HG03103 (cell line): Measurements from ENCODE around the gene FAM237A.

Experiments
- ATAC-seq: cut with Tn5 transposase; IDR thresholded peaks from one replicate; pipeline ENCODE4 v1.9.1; 2021; ENCODE audit warnings: low read depth; ENCODE audit not compliant: unreplicated experiment

Gene FAM237A

DNA sequence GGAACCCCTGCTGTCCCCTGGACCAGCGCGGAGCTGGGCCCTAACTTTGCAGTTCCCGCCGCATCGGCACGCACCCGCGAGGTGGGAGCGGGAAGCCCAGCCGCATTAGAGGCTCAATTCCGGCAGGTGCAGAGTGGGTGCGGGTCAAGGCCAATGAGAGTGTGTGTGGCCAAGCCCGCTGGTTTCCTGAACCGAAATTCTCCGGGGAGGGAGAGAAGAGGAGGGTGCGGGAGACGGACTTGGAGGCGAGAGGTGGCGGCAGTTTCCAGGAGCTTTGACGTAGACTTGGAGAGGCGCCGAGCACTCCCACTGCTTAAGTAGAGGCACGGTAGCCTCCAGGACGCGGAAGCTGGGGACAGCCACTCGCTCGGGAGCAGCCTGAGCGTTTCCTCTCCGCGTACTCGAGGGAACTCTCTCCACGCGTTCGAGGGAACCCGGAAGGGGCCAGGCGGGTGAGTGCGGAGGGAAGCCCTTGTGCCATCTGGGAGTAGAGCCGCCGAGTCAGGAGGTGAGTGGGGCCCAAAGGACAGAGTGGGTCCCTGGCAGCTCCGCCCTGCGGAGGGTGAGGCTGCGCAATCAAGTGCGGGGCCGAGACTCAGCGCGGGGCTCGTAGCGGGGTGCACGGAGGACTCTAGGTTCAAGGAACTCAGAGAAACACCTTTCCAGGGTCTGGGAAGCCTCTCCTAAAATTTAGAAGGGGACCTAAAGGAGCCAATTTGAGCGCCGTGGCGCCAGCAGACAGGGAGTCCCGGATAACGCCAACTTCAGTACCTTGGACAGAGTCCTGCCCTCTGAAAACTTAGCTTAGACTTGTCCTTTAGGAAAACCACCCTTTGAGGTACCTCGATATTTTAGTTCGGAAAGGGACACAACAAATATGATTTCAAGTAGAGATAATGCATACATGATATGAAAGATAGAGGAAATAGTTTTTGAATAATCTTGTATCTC lies at the start of gene FAM237A:
Gene FAM237A (plus strand): TSS at position 413 of the 951 bp plus-strand sequence. CDS start 1,750 bp downstream, outside the sequence.
- ATAC-seq = no peak

DNA sequence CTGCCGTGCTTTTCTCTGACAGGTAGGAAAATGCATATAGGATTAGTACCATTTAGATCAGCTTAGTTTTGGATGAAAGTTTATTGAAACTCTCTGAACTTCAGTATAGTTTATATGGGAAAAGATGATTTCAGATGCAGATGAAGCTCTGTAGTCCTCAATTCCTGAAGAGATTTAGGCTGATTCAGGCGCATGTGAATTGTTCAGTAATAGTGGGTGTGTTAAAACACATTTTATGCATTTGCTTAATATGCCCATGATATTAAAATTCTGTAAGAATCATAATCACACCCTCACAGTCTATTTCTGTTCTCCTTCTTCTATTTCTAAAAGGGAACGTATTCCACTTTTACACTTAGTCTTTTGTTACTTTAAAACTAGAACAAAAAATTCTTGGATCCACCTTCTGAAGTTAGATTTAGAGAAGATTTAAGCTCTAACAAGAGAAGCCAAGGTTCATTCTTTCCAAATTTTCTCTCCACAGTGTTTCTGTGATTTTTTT lies 44.5 kb upstream of the FAM237A start:
- ATAC-seq = no peak

GRCh38 chr2:206603243-206603642 lies 39.0 kb upstream of the FAM237A start:
- no peak for ATAC-seq

- no peak for ATAC-seq
Measured at GRCh38 chr2:206610451-206610850, 31.8 kb upstream of the FAM237A start.

- ATAC-seq = no peak
Measured at GRCh38 chr2:206611191-206611590, 31.1 kb upstream of the FAM237A start.

DNA sequence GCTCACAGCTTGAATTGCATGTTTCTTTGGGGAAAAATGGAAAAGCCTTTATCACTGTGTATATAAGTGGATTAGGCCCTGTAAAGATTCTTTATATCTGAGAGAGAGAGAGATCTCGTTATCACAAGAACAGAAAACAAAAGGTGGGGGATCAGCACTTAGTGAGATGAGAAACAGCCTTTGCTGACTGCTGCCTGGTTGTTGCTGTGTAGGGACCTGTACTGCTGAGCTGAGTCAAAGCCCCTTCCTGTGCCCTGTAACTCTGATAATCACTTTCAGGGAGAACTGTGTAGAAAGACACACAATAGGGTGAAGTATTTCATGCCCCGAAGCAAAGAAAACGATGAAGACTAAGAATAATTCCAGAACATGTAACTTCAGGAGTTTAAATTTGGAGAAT lies 30.6 kb upstream of the FAM237A start:
- ATAC-seq = no peak

DNA sequence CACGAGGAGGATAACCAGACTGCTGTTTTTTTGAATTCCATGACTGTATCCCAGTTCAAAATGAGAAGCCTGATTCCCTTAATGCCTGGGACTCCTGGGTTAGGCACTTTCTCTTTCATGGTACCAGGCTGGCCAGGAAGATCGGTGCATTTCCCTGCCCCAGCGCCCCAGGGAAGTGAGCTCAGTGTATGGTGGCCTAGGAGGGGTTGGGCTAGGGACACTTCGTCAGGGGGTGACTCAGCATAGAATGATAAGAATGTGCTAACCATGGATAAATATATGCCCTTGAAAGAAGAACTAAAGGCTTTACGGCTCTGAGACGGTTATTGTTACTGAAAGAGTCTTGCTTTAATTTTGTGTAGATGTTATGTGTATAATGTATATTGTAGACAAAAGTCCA lies 27.5 kb upstream of the FAM237A start:
- no peak for ATAC-seq

- no peak for ATAC-seq
Measured at GRCh38 chr2:206615417-206616089, 26.7 kb upstream of the FAM237A start.

DNA sequence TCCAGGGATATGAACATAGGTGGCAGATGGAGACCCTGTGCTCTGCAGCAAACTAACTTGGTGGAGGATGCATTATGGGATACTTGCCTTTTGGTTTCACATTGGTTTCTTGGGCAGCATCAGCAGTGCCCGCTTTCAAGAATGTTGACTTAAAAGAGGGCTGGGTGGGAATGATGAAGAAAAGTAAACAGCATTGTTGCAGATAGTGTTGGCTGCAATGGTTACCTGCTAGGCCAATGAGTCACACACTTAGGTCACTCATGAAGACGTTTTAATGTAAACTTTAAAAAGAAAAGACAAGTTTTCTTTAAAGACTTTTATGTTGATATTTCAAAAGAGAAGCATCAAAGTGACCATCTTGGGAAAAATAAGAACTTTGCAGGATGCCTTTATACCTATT lies 26.1 kb upstream of the FAM237A start:
- ATAC-seq = no peak

DNA sequence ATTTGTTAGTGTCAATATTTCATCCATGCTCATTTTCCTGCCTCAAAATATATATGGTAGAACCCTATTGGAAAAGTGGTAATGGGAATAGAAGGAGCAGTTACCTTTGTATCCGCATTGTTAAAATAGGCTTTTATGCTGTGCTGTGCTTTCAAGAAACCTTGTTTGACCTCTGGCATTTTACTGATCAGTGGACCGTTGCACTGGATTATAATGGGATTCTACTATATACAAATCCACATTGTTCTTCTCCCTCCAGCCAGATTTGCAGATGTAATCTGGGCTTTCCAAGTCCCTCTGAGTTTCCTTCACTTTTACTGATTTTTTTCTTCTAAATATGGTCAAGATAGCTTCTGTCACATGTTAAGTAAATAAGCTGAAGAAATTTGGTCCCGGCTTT lies 23.3 kb upstream of the FAM237A start:
- ATAC-seq = no peak

DNA sequence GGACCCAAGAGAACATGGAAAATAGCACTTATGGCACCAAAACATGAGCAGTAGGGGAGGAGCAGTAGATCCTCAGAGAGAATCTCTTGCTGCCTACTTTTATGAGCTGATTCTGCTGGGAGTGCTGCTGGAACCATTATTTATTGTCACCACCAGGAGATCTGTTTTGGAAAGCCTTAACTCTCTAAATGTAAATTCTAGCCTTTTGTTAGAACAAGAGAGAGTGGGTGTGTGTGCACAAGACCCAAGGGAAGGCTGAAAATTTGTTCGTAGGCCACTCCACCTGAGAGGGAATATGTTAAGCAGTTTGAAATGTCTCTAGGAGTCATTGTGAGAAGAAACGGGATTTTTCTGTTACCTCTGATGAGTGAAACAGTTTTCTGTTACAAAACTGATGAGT lies 16.2 kb upstream of the FAM237A start:
- no peak for ATAC-seq

- ATAC-seq = no peak
Measured at GRCh38 chr2:206627632-206628031, 14.7 kb upstream of the FAM237A start.

DNA sequence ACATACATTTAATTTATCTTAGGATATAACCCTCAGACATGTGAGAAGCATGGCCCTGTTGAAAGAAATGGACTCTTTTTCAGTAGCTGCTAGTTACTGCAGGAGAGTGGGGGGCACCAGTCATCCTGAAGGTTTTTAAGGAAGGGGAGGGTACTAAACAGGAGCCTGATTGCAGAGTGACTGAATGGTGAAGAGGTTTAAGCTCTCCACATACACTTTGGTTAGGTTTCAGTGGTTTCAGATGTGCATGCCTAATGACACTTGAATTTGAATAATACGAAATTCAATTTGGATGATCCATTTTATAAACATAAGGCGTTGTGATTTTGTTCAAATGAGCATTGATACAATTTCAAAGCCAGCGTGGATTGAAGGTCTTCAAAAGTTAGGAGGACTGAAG lies 10.9 kb upstream of the FAM237A start:
- ATAC-seq = no peak

DNA sequence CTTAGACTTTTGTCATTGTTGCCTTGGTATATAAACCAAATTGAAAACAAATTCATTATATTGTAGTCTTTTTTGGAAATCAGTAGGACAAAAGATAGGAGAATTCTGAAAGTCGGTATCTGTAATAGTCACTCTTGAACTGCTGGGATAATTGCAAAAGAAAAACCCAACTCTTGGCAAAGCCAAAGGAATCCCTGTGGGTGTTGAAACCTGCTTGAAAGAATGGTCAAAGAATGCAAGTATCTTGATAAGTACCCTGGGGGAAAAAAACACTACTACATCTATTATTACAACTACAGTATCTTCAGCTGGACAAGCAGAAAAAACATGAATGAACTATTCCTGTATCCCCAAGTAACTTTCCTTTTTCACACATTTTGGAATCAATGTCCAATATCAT lies 7.3 kb upstream of the FAM237A start:
- no peak for ATAC-seq

GRCh38 chr2:206639636-206640035 lies 2.7 kb upstream of the FAM237A start:
- no peak for ATAC-seq

DNA sequence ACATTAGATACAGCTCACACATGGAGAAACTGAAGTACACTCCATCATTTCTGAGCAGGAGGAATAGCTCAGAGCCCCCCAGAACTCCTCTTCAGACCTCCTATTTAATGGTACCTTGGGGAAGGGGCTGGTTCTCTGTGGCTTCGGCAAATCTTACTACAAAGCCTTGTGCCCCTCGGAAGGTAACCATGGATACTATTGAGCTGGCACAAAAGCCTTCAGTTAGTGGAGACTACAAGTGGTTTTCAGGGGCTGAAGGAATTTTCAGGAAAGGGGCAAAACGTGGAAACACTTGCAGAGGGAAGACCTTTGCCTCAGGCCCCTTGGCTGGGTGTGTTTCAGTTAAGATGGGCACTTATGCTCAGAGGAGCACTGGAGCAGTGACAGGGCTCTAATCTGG lies 1.1 kb upstream of the FAM237A start:
- no peak for ATAC-seq

- ATAC-seq = no peak
Measured at GRCh38 chr2:206647985-206648384, 5.7 kb downstream of the FAM237A start.

DNA sequence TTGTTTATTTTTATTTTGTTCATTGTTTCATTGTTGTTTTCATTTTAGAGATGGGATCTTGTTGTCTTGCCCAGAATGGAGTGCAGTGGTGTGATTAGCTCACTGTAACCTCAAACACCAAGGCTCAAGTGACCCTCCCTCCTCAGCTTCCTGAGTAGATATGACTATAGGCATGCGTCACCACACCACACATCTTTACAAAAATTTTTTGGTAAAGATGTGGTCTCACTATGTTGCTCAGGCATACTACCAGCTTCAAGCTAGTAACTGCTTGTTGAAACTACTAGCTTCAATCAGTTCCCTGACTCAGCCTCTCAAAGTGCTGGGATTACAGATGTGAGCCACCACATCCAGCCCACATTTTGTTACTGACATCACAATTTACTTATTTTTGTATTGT lies 14.8 kb downstream of the FAM237A start:
- no peak for ATAC-seq

DNA sequence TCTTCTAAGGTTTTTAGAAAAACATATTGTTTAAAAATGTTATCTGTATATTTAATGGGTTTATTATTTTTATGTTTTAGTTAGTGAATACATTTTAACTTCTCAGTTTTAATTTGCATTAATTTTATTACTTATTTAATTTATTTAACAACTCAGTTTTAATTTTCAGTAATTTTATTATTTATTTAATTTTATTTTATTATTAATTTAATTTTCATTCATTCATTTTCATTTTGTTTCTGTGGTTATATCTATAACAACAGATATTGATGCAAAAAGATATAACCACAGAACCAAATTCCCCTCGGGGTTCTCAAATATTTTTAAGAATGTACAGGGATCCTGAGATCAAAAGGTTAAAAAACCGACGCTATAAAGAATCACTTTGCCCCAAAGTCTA lies 23.0 kb downstream of the FAM237A start:
- ATAC-seq = no peak

GRCh38 chr2:206670531-206671319 lies 28.4 kb downstream of the FAM237A start:
- ATAC-seq = no peak

GRCh38 chr2:206683546-206683945 lies 41.3 kb downstream of the FAM237A start:
- no peak for ATAC-seq
